Activated CD4-positive, CD25-positive, alpha-beta regulatory T cell treated with anti-CD3 and anti-CD28 coated beads, Interleukin-2, amount 50 U/mL, for 24 hours (primary cell): ENCODE measurements around the gene CPOX.

ENCODE experiments used
- ATAC-seq, 2 donors: fragments of 150-1000 bp; cut with Tn5 transposase; one replicate each; pipeline ENCODE4 v1.10.0; 2021; ENCODE audit warnings: mild to moderate bottlenecking in 1 of 2, moderate library complexity in 1 of 2

Gene CPOX

DNA sequence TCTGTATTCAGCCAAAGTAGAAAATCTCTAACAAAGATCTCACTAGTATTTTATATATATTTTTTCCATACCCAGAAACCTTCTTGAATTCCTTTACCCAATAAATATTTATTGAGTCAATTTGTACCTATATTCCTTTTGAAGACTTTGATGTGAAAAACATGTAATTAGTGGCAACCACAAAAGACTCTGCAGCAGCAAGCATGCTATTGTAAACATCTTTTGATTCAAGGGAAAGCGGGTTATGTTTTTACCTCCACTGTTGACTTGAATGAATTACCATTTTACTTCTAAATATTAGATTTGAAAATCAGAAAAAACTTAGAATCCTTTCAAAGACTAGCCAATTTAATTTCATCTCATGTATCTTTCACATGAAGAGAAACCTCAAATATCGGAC is 59.2 kb downstream of the CPOX start:
- ATAC-seq: no peak

DNA sequence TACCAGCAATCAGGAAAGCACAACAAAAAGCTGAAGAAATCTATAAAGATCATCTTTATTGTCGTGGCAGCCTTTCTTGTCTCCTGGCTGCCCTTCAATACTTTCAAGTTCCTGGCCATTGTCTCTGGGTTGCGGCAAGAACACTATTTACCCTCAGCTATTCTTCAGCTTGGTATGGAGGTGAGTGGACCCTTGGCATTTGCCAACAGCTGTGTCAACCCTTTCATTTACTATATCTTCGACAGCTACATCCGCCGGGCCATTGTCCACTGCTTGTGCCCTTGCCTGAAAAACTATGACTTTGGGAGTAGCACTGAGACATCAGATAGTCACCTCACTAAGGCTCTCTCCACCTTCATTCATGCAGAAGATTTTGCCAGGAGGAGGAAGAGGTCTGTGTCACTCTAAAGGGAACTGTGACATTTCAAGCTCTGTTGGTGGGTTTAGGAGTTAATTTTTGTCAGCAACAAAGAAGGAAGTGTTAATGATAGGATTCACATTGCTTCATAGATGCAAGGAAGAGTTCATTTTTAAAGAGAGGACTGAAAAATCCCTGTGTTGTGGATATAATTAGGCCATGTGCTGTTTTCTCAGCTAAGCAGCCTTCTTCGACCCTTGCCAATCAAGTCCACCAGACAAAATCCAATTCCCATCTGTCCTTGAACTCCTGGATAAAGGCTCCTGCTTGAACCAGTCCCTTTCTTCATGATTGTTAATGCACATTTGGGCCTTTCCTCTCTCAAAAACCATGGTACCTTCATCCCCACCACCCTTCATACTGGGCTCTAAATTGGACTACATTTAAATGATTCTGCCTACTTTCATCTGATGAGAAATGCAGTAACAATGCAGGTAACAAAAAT is 60.5 kb downstream of the CPOX start:
- ATAC-seq: no peak

DNA sequence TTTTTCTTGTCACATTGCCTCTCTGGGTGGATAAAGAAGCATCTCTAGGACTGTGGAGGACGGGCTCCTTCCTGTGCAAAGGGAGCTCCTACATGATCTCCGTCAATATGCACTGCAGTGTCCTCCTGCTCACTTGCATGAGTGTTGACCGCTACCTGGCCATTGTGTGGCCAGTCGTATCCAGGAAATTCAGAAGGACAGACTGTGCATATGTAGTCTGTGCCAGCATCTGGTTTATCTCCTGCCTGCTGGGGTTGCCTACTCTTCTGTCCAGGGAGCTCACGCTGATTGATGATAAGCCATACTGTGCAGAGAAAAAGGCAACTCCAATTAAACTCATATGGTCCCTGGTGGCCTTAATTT is 61.2 kb downstream of the CPOX start:
- ATAC-seq: no peak

DNA sequence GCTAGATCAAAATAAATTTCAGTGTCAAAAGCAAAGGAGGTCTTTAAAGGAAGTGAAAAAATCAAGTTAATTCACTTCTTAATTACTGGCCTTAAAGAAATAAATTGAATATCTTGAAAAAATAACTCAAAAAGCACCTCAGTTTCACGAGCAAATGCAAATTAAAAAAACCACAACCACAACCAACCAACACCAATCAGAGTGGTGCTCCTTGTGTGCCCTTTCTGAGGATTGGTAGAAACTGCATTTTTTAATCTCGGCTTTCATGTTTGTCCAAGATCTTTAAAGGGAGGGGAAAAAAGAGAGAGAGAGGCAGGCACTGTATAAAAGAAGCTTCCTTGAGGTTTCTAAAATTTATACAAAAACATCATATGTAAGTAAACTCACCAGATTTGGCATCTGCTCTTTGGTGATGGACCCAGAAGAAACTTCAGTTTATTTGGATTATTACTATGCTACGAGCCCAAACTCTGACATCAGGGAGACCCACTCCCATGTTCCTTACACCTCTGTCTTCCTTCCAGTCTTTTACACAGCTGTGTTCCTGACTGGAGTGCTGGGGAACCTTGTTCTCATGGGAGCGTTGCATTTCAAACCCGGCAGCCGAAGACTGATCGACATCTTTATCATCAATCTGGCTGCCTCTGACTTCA is 61.7 kb downstream of the CPOX start, which contains the start of gene GPR15:
GPR15 (plus strand) TSS at position 357 of the 653 bp plus-strand sequence; CDS start at position 413, 56 bp downstream.
- ATAC-seq: peak in 1 of 2 donors; percentile 18

DNA sequence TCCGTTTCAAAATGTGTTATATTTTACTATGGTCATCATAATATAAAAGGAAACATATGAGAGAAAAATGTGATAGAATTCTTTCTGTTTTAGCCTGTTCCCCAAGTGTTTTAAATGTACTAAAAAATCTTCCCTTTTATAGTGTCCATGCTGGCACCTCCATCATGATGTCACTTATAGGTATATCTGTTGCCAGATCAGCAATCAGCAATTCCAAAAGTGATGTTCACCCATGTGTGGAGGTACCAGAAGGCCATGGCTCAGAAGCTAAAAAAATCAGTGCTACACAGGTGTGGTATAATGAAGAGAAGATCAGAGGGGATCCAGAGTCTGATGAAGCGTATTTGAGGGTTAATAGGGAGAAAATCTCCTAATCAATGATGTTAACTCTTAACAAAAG is 62.7 kb downstream of the CPOX start:
- ATAC-seq: no peak

DNA sequence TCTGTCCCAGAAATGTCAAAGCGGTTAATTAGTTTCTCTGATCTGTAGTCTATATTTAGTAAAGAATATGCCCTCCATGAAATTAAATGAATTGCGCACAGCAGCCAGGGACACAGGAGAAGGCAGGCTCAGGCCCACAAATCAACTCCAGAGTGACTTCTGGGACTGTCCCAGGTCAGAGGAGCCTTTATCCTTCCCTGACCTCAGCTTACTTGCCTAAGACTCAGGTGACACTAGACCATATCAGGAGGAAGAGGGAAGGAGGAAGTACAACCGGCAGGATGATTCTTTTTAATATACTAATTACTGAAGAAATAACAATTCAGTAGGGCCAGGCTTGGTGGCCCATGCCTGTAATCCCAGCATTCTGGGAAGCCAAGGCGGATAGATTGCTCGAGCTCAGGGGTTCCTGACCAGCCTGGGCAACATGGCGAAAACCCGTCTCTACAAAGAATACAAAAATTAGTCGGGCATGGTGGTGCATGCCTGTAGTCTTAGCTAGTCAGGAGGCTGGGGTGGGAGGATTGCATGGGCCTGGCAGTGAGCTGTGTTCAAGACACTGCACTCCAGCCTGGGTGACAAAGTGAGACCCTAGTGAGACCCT is 63.5 kb downstream of the CPOX start:
- ATAC-seq: no peak
